ENCODE measurements around the gene MTURN.

DNA sequence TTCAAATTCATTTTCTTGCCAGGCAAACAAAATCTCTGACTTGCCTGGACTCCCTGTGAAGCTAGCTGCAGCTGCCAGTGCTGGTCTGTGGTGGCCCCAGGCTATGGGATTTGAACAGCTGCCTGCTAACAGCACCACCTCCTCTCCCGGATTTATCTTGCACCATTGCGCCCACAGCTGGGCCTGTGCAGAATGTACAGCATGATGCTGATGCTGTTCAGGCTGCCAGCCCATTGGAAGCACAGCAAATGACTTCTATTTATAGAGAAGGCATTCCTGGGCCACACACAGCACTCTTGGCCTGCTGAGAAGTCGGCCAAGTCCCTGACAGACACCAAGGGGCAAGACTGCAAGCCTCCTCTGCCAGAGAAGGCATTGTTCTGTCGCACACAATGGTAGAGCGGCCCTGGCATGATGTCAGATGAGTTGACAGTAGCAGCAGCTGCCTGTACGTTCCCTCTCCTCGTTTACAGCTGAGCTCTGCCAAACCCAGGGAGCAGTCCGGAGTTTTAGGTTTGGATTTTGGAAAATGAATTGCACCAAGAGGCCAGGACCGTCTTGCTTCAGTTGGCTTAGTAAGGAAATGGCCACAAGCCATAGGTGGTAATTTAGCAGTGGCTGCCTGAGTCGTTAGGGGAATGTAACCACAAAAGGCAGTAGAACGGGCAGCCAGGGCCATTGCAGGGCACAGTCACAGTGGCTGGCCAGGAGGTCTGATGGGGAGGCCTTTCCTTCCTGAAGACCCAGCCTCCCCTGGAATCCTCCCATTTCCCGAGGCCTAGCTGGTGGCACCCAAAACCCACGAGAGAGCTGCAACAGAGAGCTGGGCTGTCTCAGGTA, 38.5 kb downstream of the MTURN start:
- TF ChIP-seq RAD21 (CRISPR knock-in tag; conservative IDR thresholded peaks at IDR 0.05 in 1 of 2, IDR thresholded peaks at IDR 0.05 in 1 of 2) (peak in 1 of 2 experiments; percentile 42; a peak in 2 of 4 replicates), CAMTA2 (CRISPR knock-in tag; conservative IDR thresholded peaks at IDR 0.05) (no peak), ZC3H11A (IDR thresholded peaks at IDR 0.05; ENCODE audit: low read depth, low read length) (no peak), CTCF (IDR thresholded peaks at IDR 0.05 in 2 of 3, conservative IDR thresholded peaks at IDR 0.05 in 1 of 3; ENCODE audit: insufficient read depth in 2 of 3, low read depth in 1 of 3, low read length in 3 of 3) (peak; percentile 27 to 52 (median 45); a peak in 2 of 6 replicates), ATF2 (CRISPR knock-in tag; IDR thresholded peaks at IDR 0.05) (no peak), HNRNPL (IDR thresholded peaks at IDR 0.05; ENCODE audit: low read depth, low read length) (no peak), CEBPB (tag; IDR thresholded peaks at IDR 0.05) (no peak), ZMIZ1 (IDR thresholded peaks at IDR 0.05; ENCODE audit: low read depth in 2 of 2, low read length in 2 of 2) (no peak), BHLHE40 (IDR thresholded peaks at IDR 0.05; ENCODE audit: low read length) (no peak), THRA (IDR thresholded peaks at IDR 0.05) (no peak), ILK (tag; IDR thresholded peaks at IDR 0.05; ENCODE audit: borderline replicate concordance, low read depth) (no peak), MCM2 (IDR thresholded peaks at IDR 0.05; ENCODE audit: low read depth) (no peak)
- TF ChIP-seq, protein P1, sequence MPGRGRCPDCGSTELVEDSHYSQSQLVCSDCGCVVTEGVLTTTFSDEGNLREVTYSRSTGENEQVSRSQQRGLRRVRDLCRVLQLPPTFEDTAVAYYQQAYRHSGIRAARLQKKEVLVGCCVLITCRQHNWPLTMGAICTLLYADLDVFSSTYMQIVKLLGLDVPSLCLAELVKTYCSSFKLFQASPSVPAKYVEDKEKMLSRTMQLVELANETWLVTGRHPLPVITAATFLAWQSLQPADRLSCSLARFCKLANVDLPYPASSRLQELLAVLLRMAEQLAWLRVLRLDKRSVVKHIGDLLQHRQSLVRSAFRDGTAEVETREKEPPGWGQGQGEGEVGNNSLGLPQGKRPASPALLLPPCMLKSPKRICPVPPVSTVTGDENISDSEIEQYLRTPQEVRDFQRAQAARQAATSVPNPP (IDR thresholded peaks at IDR 0.05; ENCODE audit: borderline replicate concordance, insufficient read depth, insufficient read length) = no peak
